ENCODE results near the gene WNK3.

GRCh38 chrX:54194982-54195588 is 162.8 kb downstream of the WNK3 start:
- TF ChIP-seq CTCF (IDR thresholded peaks at IDR 0.05) (no peak), POLR2A (IDR thresholded peaks at IDR 0.05) (no peak)
